Measurements from ENCODE around the gene ZBTB39.
"Not testable (repeated sequence)": the region's sequence is repeated elsewhere in the genome, so short reads cannot be mapped to it uniquely, and the experiment has no call there.

Gene ZBTB39, protein sequence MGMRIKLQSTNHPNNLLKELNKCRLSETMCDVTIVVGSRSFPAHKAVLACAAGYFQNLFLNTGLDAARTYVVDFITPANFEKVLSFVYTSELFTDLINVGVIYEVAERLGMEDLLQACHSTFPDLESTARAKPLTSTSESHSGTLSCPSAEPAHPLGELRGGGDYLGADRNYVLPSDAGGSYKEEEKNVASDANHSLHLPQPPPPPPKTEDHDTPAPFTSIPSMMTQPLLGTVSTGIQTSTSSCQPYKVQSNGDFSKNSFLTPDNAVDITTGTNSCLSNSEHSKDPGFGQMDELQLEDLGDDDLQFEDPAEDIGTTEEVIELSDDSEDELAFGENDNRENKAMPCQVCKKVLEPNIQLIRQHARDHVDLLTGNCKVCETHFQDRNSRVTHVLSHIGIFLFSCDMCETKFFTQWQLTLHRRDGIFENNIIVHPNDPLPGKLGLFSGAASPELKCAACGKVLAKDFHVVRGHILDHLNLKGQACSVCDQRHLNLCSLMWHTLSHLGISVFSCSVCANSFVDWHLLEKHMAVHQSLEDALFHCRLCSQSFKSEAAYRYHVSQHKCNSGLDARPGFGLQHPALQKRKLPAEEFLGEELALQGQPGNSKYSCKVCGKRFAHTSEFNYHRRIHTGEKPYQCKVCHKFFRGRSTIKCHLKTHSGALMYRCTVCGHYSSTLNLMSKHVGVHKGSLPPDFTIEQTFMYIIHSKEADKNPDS

DNA sequence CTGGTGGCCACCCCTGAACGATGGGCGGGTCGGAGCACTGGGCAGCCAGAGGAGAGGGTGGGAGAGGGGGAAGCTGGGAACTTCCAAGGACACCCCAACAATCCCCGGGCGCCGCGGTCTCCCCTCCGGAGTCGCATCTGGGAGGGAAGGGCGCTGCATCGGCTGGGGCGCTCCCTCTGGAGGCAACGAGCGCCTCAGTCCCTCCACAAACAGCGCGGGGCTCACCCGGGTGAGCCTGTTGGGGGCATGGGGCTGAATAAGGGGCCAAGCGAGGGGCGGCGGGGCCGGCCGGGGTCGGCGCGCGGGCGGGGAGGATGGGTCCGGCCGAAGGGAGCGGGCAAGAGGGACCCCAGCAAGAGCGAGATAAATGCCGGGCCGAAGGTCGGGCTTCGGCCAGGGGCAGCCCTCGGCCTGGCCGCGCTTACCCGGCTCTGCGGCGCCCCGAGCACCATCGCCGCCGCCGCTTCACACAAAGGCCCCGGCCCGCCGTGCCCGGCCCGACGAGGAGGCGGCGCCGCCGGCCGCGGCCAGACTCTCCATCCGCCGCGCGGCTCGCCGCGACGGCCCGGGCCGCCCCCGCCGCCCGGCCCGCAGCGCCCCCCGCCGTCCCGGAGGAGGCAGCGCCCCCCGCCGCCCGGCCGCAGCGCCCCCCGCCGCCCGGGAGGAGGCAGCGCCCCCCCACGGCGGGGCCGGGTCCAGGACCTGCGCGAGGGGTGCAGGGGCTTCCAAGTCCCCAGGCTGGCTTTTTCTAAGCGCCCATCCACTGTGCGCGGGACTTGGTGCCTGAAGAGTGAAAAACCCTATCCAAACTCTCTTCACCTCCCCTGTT, at the start of gene ZBTB39:
TSS of gene ZBTB39 (minus strand) at position 567 of the 829 bp plus-strand sequence. CDS start 1,629 bp downstream, outside the sequence.
- H3K4me3 ChIP-seq (replicated peaks; ENCODE audit: low read depth, low read length): peak within 1 kb of the TSS; percentile 82
- TF ChIP-seq, protein P1, sequence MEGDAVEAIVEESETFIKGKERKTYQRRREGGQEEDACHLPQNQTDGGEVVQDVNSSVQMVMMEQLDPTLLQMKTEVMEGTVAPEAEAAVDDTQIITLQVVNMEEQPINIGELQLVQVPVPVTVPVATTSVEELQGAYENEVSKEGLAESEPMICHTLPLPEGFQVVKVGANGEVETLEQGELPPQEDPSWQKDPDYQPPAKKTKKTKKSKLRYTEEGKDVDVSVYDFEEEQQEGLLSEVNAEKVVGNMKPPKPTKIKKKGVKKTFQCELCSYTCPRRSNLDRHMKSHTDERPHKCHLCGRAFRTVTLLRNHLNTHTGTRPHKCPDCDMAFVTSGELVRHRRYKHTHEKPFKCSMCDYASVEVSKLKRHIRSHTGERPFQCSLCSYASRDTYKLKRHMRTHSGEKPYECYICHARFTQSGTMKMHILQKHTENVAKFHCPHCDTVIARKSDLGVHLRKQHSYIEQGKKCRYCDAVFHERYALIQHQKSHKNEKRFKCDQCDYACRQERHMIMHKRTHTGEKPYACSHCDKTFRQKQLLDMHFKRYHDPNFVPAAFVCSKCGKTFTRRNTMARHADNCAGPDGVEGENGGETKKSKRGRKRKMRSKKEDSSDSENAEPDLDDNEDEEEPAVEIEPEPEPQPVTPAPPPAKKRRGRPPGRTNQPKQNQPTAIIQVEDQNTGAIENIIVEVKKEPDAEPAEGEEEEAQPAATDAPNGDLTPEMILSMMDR (IDR thresholded peaks at IDR 0.05; ENCODE audit: low read depth, low read length, missing control alignments): peak; percentile 49
- DNase-seq (ENCODE audit: extremely low read depth, low read depth): no peak

DNA sequence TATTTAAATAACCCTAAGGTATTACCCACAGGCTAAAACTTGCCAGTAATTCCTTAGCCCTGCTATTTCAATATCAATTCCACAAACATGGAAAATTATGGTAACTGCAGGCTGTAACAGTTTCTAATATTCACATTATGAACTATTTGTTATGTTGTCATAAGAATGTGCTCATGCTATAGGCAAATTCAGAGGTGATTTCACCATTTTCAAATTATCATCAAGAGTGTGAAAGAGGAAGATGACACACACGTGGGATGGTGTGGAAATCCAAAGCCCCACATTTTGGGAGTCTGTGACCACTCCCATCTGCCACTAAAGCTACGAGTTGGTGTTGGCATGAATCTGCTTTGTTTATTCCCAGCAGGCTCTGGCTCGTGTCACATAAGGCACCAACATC, 49.5 kb upstream of the ZBTB39 start:
- TF ChIP-seq, protein P1 (IDR thresholded peaks at IDR 0.05; ENCODE audit: low read depth, low read length, missing control alignments): no peak
- H3K4me3 ChIP-seq (replicated peaks; ENCODE audit: low read depth, low read length): no peak overlapping the region
- DNase-seq (ENCODE audit: extremely low read depth, low read depth): no peak

DNA sequence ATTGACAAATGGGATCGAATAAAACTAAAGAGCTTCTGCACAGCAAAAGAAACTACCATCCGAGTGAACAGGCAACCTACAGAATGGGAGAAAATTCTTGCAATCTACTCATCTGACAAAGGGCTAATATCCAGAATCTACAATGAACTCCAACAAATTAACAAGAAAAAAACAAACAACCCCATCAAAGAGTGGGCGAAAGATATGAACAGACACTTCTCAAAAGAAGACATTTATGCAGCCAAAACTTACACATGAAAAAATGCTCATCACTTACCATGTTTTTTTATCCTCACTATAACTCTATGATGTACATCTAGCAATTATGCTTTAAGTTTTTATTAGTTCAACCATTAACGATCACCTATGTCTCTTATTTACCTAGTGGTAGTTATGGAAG, 47.6 kb upstream of the ZBTB39 start:
- DNase-seq (ENCODE audit: extremely low read depth, low read depth); H3K4me3 ChIP-seq (replicated peaks; ENCODE audit: low read depth, low read length): not testable (repeated sequence)

DNA sequence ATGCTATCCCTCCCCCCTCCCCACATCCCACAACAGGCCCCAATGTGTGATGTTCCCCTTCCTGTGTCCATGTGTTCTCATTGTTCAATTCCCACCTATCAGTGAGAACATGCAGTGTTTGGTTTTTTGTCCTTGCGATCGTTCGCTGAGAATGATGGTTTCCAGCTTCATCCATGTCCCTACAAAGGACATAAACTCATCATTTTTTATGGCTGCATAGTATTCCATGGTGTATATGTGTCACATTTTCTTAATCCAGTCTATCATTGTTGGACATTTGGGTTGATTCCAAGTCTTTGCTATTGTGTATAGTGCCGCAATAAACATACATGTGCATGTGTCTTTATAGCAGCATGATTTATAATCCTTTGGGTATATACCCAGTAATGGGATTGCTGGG, 46.8 kb upstream of the ZBTB39 start:
- not testable (repeated sequence) for H3K4me3 ChIP-seq (replicated peaks; ENCODE audit: low read depth, low read length); DNase-seq (ENCODE audit: extremely low read depth, low read depth)

DNA sequence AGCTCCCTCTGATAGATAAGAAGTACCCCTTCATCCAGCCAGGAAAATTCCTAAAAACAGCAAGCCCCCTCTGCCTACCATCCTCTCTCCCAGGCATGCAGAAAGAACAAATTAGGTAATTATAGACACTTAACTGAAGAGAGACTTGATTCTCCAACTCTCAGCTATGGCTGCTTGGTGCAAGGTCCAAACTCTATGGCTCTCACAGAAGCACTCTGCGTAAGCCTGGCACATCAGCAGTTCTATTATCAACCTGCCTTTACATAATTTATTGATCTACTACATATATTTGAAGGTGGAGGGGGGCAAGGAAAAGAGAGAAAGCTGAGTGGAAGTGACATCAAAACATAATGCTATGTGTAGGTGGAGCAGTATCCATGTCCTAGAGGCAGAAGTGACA, 44.7 kb upstream of the ZBTB39 start:
- TF ChIP-seq, protein P1 (IDR thresholded peaks at IDR 0.05; ENCODE audit: low read depth, low read length, missing control alignments): no peak
- H3K4me3 ChIP-seq (replicated peaks; ENCODE audit: low read depth, low read length): no peak overlapping the region
- DNase-seq (ENCODE audit: extremely low read depth, low read depth): no peak

DNA sequence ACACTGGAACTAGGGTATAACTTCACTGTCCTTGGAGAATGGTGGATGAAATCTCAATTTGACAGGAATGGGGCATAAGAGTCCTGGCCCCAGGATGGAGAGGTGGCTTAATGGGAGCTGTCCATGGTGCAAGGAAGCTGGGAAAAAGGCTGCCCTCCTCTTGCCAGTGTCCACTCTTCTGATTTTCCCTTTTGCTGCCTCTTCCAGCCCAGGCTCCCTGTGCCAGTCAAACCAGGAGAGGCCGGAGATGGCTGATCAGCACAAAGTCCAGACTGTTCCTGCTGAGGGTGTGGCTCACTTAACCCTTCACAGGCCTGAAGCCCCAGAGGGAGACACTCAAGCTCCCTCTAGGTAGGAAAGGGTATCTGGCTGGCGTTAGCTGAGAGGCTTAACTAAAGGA, 43.5 kb upstream of the ZBTB39 start, which contains the start of gene MYO1A:
TSS of gene MYO1A (minus strand) at position 240 of the 400 bp plus-strand sequence. CDS start 1,806 bp downstream, outside the sequence.
- TF ChIP-seq, protein P1 (IDR thresholded peaks at IDR 0.05; ENCODE audit: low read depth, low read length, missing control alignments): no peak
- no peak for DNase-seq (ENCODE audit: extremely low read depth, low read depth)

DNA sequence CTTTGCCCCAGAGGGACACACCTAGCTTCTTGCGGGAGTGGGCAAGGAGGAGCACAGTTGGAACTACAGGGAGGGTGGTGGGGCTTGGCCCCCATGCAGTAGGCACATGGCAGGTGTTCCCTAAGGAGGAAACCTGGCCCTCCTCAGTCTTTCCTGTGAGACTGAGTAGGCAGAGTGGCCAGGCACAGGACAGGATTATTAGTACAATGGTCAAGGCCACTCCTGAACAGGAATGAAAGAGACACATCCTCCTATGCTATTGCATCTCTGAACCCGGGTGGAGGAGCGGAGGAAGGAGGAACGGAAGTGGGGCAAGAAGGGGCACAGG, 42.7 kb upstream of the ZBTB39 start:
- DNase-seq (ENCODE audit: extremely low read depth, low read depth): no peak
- no peak overlapping the region for H3K4me3 ChIP-seq (replicated peaks; ENCODE audit: low read depth, low read length)
- TF ChIP-seq, protein P1 (IDR thresholded peaks at IDR 0.05; ENCODE audit: low read depth, low read length, missing control alignments): no peak

More for the DNA sequence above, 43.5 kb upstream of the ZBTB39 start, which contains the start of gene MYO1A:
- H3K4me3 ChIP-seq (replicated peaks; ENCODE audit: low read depth, low read length): no peak within 1 kb of the TSS

All from HFF-Myc (cell line).